ENCODE data around the gene HACD1. TPM values are rescaled to one million over a fixed set of nuclear protein-coding genes. Genes with fewer than 3 reads are reported as not detected.

HACD1 gene
- total RNA-seq, 2 donors from 2014 or later: 4.2 to 5.4 TPM

DNA sequence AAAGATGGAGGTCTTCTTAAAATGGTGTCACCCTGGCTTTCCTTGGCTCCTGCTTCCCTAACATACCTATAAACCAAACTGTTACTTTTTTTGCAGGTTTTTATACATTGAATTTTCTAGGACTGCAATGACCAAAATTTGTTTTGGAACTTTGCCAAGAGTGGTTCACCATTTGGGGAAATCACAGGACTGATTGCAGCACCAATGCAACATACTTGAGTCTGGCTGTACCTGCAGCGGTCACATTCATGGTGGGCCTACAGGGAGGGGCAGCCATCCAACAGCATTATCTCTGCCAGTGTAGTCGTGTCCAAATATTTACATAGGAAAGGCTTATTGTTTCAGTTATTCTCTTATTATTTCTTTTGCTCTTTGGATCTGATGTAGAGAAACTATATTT is 69.0 kb downstream of the HACD1 start:
- no peak for ATAC-seq (replicated peaks in 1 of 2)
- H3K36me3 Mint-ChIP-seq (ENCODE audit: insufficient read depth in 2 of 2): no peaks in the 10 kb centered on the region
- DNase-seq: no peak
- no peaks in the 10 kb centered on the region for H3K9me3 Mint-ChIP-seq
- no peak overlapping the region for H3K27ac Mint-ChIP-seq
- no peaks in the 10 kb centered on the region for H3K4me1 Mint-ChIP-seq (ENCODE audit: low read depth)
- no peaks in the 10 kb centered on the region for H3K27me3 Mint-ChIP-seq (ENCODE audit: low read depth)
- H3K4me3 Mint-ChIP-seq: no peak overlapping the region

- H3K4me1 Mint-ChIP-seq (ENCODE audit: low read depth): no peaks in the 10 kb centered on the region
- no peaks in the 10 kb centered on the region for H3K36me3 Mint-ChIP-seq (ENCODE audit: insufficient read depth in 2 of 2)
- DNase-seq (no peak), ATAC-seq (replicated peaks in 1 of 2) (no peak)
- no peaks in the 10 kb centered on the region for H3K9me3 Mint-ChIP-seq
- H3K4me3 Mint-ChIP-seq: no peak overlapping the region
- no peak overlapping the region for H3K27ac Mint-ChIP-seq
- H3K27me3 Mint-ChIP-seq (ENCODE audit: low read depth): no peaks in the 10 kb centered on the region
Measured at GRCh38 chr10:17547060-17547459, 70.1 kb downstream of the HACD1 start.

DNA sequence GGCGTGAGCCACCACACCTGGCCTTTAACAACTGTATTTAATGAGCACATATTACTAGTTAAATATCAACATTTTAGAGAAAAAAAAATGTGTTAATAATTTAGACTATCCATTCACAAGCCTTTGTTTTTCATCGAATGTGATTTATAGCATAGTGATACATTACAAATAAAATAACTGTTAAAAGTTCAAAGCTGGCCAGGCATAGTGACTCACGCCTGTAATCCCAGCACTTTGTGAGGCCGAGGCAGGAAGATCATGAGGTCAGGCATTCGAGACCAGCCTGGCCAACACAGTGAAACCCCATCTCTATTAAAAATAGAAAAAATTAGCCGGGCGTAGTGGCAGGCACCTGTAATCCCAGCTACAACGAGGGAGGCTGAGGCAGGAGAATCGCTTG is 72.7 kb downstream of the HACD1 start:
- no peak for ATAC-seq (replicated peaks in 1 of 2)
- H3K9me3 Mint-ChIP-seq: peaks cover 0 to 1% of the 10 kb centered on the region in 2 donors
- DNase-seq: no peak
- H3K27ac Mint-ChIP-seq: no peak overlapping the region
- H3K4me3 Mint-ChIP-seq: no peak overlapping the region
- no peaks in the 10 kb centered on the region for H3K27me3 Mint-ChIP-seq (ENCODE audit: low read depth)
- peaks cover 0 to 1% of the 10 kb centered on the region in 2 donors for H3K36me3 Mint-ChIP-seq (ENCODE audit: insufficient read depth in 2 of 2)
- no peaks in the 10 kb centered on the region for H3K4me1 Mint-ChIP-seq (ENCODE audit: low read depth)

Other genes starting within 250 kb of the HACD1 start
- under 1 TPM in 1 of 2 donors, not detected in 1; 0.30 TPM for gene ST8SIA6, start 162.8 kb downstream of the HACD1 start, total RNA-seq
- gene STAM, start 26.8 kb upstream of the HACD1 start, total RNA-seq: 10 to 100 TPM; 33.3 to 36.5 TPM
- under 1 TPM; 0.58 to 0.65 TPM for gene TMEM236, start 134.8 kb upstream of the HACD1 start, total RNA-seq
- gene MRC1, start 192.0 kb upstream of the HACD1 start, total RNA-seq: under 1 TPM; 0.05 to 0.14 TPM

All from activated T-cell treated with anti-CD3 and anti-CD28 coated beads, Interleukin-2, amount 50 U/mL, for 72 hours (primary cell).